G401 (cell line): ENCODE data around the gene SLC17A2. TPM values are rescaled to one million over a fixed set of nuclear protein-coding genes. Genes with fewer than 3 reads are reported as not detected.

Source experiments
- total RNA-seq: library from RNA; depleted of rRNA; stranded (reverse); fragments of >200 nt; shearing (Covaris generic); gene quantifications from 2 replicates; pipeline ENCODE4 v1.2.3, GENCODE V29; 2014; rRNA removed

The SLC17A2 gene
- total RNA-seq, 1 experiment from 2014 or later, result not detected

Other genes starting within 250 kb of the SLC17A2 start
- not detected in 2 replicates for gene SLC17A4, start 175.9 kb downstream of the SLC17A2 start, total RNA-seq
- gene SLC17A1, start 98.6 kb downstream of the SLC17A2 start, total RNA-seq, result not detected in 2 replicates
- gene SLC17A3, start 56.4 kb downstream of the SLC17A2 start, total RNA-seq, result not detected in 2 replicates
- gene TRIM38, start 32.1 kb upstream of the SLC17A2 start, total RNA-seq, result 0.03 and 0.06 TPM in 2 replicates
- 2.3 and 8.0 TPM in 2 replicates for gene HFE, start 156.7 kb upstream of the SLC17A2 start, total RNA-seq